ENCODE data around the gene MCU. TPM values are rescaled to one million over a fixed set of nuclear protein-coding genes. Genes with fewer than 3 reads are reported as not detected.
"Not testable (repeated sequence)": the region's sequence is repeated elsewhere in the genome, so short reads cannot be mapped to it uniquely, and the experiment has no call there.

MCU gene
- total and polyA plus RNA-seq, 7 donors, result 32.4 to 118 (median 66.1) TPM

DNA sequence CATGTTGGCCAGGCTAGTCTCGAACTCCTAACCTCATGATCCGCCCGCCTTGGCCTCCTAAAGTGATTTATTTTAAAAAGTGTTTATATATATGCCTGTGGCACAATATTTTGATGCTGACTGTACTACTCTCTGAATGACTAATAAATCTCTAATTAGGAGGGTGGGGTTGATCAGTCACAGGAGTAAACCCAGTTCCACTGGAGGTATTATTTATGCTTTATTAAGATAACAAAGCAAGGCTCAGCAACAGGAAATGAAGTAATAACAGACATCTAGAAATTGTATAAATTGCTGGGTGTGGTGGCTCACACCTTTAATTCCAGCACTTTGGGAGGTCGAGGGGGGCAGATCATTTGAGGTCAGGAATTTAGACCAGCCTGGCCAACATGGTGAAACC is 26.0 kb upstream of the MCU start:
- no peak overlapping the region for H3K27ac ChIP-seq
- H3K4me3 ChIP-seq, result no peak overlapping the region
- ATAC-seq, result no peak
- TF ChIP-seq CTCF (IDR thresholded peaks at IDR 0.05), result no peak
- no peaks in the 10 kb centered on the region for H3K27me3 ChIP-seq (ENCODE audit: insufficient read depth in 3 of 3, low read length in 2 of 3)
- intact Hi-C loops (cut with DNase I), result no loop called here
- WGBS, 3 donors, result 77 to 79% (median 77%) methylated on average over 4 of the region's 4 CpGs
- no peaks in the 10 kb centered on the region for H3K9me3 ChIP-seq
- no peaks in the 10 kb centered on the region for H3K36me3 ChIP-seq (ENCODE audit: insufficient read depth in 1 of 2, low read depth in 1 of 2)
- DNase-seq, result no peak
- H3K4me1 ChIP-seq, result no peaks in the 10 kb centered on the region

DNA sequence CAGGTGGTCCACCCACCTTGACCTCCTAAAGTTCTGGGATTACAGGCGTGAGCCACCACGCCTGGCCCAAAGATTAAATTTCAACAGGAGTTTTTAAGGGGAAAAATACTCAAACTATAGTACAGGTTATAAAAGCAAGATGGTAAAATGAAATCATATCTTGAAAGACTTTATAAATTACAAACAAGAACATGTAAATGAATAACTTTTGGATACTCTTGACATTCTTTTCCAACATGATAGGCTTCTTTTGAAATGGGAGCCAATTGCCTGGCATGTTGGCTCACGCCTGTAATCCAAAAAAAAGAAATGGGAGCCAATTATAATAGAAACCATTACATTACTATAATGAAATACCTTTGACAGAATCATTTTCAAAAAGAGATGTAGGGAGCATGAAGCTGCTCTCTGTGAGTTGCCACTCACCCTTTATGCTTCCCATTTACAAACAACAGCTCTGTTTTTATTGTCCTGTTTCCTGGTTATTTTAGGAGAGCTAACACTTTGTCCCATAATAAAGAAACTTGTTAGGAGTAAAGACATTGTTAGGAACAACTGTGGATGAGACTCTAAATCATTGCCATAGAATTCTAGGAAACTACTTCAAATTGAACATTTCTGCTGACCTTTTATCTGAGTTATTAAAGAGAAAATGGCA is 24.6 kb upstream of the MCU start:
- ATAC-seq (no peak), DNase-seq (no peak)
- Histone ChIP-seq H3K9me3 (no peaks in the 10 kb centered on the region), H3K4me3 (no peak overlapping the region), H3K36me3 (ENCODE audit: insufficient read depth in 1 of 2, low read depth in 1 of 2) (no peaks in the 10 kb centered on the region), H3K4me1 (no peaks in the 10 kb centered on the region), H3K27me3 (ENCODE audit: insufficient read depth in 3 of 3, low read length in 2 of 3) (no peaks in the 10 kb centered on the region), H3K27ac (no peak overlapping the region)
- TF ChIP-seq CTCF (IDR thresholded peaks at IDR 0.05), result no peak
- WGBS, 3 donors, result 82 to 95% (median 90%) methylated on average over 3 of the region's 3 CpGs
- intact Hi-C loops (cut with DNase I), result no loop called here

DNA sequence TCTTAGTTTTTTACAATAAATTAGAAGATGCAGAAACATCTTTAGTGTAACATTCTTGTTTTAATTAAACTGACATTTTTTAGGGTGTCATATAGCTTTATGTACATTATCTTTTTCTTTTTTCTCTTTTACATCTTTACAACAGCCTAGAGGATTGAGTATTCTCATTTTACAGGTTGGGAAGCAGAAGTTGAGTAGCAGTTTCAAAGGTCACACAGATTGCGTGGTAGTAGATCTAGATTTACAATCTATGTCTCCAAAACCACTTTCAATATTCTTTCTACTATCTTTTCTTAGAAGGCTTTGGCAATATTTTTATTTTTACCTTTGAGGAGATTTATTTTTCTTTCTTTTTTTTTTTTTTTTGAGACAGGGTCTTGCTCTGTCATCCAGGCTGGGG is 18.7 kb upstream of the MCU start:
- H3K9me3 ChIP-seq, result no peaks in the 10 kb centered on the region
- ATAC-seq (no peak), DNase-seq (no peak)
- no peaks in the 10 kb centered on the region for H3K4me1 ChIP-seq
- H3K27me3 ChIP-seq (ENCODE audit: insufficient read depth in 3 of 3, low read length in 2 of 3), result no peaks in the 10 kb centered on the region
- intact Hi-C loops (cut with DNase I), result no loop called here
- no peak overlapping the region for H3K27ac ChIP-seq
- H3K4me3 ChIP-seq, result no peak overlapping the region
- WGBS, 3 donors, result 73 to 92% (median 84%) methylated on average over 1 of the region's 1 CpG
- TF ChIP-seq CTCF (IDR thresholded peaks at IDR 0.05), result no peak
- H3K36me3 ChIP-seq (ENCODE audit: insufficient read depth in 1 of 2, low read depth in 1 of 2), result no peaks in the 10 kb centered on the region

GRCh38 chr10:72674174-72674573 is 17.8 kb upstream of the MCU start:
- H3K27me3 ChIP-seq (ENCODE audit: insufficient read depth in 3 of 3, low read length in 2 of 3); intact Hi-C loops (cut with DNase I); H3K27ac ChIP-seq; DNase-seq; H3K9me3 ChIP-seq; H3K4me1 ChIP-seq; H3K36me3 ChIP-seq (ENCODE audit: insufficient read depth in 1 of 2, low read depth in 1 of 2); ATAC-seq; H3K4me3 ChIP-seq: not testable (repeated sequence)
- WGBS, 3 donors, result 95 to 98% (median 97%) methylated on average over 4 to 5 of the region's 5 CpGs

- TF ChIP-seq CTCF (IDR thresholded peaks at IDR 0.05), result no peak
- Histone ChIP-seq H3K27me3 (ENCODE audit: insufficient read depth in 3 of 3, low read length in 2 of 3) (no peaks in the 10 kb centered on the region), H3K4me3 (no peak overlapping the region), H3K36me3 (ENCODE audit: insufficient read depth in 1 of 2, low read depth in 1 of 2) (no peaks in the 10 kb centered on the region), H3K9me3 (no peaks in the 10 kb centered on the region), H3K4me1 (peaks cover 10% of the 10 kb centered on the region), H3K27ac (no peak overlapping the region)
- intact Hi-C loops (cut with DNase I), result loop anchor here in 1 of 2 donors (5.0 kb wide), 1 partner anchor 38 kb away; no protein-coding TSS in a partner anchor
- 90 to 95% (median 95%) methylated on average over 4 of the region's 4 CpGs for WGBS, 3 donors
- ATAC-seq (no peak), DNase-seq (no peak)
These were observed 12.1 kb upstream of the MCU start for GRCh38 chr10:72679838-72680241.
